Stimulated activated CD8-positive, alpha-beta memory T cell treated with anti-CD3 and anti-CD28 coated beads, Interleukin-15, amount 100 ng/mL, for 4 hours (primary cell): ENCODE measurements around the gene FHIT.

Experiments used
- DNase-seq, 2 donors: peaks; one replicate each; pipeline ENCODE4 v3.0.0-alpha.2; 2020; ENCODE audit warnings: low read depth in 2 of 2

The FHIT gene

DNA sequence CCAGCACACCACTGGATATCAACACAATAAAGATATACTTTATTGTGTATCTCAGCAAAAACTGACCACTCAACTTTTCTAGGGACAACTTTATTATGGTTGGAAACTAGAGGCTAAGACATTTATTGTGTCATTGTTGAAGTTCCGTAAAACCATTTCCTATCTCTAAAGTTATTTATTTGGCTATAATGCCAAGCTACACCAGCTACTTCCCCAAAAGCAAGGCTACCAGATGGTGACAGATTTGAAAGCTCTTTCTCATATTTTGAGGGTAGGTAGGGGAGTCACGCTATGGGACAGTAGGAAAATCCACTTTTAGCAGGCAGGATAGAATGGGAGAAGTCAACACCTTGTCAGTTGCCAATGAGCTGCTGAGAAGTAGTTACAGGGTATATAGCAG, 1366.8 kb downstream of the FHIT start:
- no peak for DNase-seq

DNA sequence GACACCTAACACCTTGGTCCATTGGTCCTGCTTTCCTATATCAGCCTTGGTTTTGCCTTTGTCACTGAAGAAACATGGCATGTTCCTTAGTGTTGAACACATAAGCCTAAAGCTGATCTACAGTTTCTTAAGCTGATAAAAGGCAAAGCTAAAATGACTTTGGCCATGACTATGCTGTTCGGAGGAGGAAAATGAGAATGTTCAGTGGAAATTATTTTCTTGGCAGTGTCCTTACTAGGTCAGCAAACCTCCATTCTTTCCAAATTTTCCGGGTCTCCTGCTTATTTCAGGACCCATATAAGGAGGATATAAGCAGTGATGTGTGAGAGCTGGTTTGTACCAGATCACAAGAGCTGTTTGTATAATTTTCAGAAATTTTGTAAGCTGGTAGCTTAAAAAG, 1368.5 kb downstream of the FHIT start:
- DNase-seq: no peak

DNA sequence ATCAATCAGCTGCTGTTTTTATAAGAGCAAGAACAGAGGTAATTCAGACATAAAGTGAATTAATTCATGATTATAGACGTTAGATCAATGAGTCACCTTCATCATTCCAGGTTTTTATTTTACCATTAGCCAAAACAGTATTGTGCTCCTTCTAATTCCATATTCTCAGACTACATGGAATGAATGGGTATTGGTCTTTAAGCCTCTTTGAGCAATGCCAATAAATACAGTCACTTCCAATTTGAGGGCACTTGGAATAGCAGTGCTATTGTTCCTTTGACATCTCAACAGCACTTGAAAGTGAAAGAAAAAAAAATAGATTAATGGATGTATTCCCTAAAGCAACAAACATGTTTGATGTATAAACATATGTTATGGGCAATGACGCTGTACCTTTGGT, 1370.5 kb downstream of the FHIT start:
- no peak for DNase-seq

DNA sequence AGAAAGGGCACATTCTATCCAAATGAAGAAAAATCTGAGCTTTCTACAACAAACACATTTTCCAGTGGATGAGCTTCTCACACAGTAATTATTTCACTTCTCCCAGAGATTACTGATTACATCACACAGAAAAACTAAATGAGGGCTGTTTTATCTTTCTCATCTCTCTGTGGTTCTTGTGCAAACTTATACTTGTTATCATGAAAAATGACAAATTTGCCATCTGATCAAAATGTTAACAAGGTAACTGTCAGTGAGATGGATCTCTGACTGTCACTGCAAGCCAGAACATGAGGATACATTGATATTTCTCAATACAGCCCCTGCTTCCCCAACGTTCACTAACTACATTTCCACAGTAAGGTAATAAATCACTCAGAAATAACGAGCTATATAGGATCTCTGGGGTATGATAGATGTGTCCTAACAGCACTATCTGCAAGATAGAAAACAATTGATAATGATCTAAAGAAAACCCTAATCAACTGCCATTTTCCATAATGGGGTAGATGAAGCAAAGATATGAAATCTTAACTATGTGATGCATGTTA, 1372.1 kb downstream of the FHIT start:
- DNase-seq: no peak

DNA sequence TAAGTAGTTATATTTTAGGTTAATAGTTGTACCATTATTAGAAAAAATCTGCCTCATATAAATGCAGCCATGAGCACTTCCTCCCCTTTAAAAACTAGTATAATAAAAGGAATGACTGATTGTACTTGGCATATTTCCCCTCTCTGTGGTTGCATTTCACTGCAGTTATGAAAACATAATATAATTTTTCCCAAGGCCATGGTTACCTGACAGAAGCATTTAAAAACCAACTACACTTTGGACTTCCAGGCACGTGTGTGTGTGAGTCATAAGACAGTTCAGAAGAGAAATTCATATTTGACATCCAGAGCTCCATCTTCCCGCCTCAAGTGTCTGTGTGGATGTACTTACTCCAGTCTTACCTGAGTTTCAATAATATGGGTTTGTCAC, 1373.2 kb downstream of the FHIT start:
- no peak for DNase-seq

DNA sequence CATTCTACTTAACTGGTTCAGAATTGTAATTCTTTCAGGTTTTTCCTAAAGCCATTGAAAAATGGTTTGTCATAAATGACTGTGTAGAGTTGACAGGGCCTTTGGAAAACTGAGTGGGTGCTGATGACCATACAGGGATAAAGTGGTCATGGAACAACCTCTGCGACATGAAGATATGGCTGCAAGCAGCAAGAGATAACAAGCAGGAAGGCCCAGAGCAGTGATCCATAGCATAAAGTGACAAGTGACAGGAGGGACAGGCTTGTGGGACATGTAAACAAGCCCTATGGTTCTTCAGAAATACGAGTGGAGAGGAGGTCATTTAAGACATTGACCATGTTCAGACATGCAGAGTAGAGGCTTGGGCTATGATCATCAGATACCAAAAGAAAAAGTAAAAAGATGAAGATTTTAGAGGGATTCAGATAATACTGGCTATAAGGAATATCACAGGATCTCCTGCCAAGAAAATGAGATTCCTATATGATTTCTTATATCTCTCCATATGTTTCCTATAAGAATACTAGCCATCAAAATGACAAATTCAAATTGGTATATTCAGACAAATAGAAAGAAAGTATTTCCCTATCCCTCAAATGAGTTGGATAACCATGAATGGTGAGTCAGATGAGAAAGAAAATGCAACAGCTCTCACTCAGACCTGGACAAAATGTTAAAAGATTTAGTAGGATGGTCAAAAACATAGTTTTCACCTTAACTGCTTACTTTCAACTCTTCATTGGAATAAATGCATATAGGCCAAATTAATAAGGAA, 1373.8 kb downstream of the FHIT start:
- DNase-seq: no peak

DNA sequence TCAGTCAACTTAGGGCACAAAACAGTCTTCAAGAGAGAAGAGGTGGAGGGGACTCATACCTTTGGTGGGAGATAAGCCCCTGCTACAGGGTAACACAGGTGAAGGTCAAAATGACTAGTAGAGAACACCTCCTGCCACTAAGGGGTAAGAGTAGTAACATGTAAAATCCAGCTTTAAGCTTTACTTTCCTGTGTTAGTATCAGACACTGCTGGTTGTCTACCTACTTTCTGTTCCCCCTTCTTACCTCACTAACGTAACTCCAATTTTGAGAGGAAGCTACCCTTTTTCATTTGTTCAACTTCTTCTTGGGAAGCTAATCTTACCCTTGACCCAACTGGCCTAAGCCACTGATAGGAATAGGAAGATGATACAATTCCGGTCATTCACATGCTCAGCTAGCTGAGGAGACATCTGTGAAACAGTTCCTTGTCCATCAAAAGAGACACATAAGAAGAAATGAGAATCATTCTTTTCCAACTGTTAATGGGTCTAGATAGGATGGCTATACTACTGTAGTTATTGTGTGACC, 1374.7 kb downstream of the FHIT start:
- DNase-seq: no peak

DNA sequence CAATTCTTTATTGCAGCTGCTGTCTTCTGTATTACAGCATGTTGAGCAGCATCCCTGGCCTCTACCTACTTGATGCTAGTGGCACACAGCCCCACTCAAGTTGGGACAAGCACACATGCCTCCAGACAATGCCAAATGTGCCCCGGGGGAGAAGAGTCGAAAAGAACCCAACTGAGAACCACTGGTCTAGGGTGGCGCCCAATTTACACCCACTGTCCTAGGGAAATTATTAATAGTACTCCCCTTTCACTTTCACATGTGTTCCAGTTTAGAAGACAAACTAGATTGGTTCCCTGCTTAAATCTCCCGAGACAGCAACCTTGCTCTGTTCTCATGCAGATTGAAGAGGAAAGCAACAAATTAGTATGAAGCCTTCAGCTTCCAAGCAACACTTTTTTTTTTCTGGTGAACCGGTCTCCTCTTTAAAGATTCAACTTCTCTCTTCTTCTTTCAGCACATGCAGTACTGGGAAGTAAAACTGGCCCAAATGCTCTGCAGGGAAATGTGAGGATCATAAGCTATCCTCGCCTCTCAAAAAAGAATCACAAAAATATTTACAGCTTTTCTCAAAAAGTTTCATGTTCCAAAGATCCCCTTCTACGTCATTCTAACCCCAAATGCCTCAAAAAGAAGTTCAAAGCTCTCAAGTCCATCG, 1377.5 kb downstream of the FHIT start:
- no peak for DNase-seq

DNA sequence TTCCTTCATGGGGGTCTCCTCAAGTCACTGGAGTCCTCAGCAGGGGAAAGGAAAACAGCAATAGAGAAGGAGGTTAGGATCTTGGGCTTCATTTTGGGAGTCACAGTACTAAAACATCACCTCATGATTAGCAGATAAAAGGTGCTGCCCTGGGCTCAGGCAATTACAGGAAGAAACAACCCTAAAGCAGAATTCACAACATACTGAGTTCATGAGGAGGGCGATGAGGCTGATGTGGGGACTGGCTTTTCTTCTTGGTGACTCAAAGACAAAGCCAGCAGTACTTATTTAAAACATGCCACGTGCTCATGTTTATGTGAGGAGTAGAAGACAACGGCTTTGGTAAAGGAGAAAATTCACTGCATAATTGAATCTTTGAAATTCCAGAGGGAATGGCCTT, 1379.1 kb downstream of the FHIT start:
- DNase-seq: no peak

DNA sequence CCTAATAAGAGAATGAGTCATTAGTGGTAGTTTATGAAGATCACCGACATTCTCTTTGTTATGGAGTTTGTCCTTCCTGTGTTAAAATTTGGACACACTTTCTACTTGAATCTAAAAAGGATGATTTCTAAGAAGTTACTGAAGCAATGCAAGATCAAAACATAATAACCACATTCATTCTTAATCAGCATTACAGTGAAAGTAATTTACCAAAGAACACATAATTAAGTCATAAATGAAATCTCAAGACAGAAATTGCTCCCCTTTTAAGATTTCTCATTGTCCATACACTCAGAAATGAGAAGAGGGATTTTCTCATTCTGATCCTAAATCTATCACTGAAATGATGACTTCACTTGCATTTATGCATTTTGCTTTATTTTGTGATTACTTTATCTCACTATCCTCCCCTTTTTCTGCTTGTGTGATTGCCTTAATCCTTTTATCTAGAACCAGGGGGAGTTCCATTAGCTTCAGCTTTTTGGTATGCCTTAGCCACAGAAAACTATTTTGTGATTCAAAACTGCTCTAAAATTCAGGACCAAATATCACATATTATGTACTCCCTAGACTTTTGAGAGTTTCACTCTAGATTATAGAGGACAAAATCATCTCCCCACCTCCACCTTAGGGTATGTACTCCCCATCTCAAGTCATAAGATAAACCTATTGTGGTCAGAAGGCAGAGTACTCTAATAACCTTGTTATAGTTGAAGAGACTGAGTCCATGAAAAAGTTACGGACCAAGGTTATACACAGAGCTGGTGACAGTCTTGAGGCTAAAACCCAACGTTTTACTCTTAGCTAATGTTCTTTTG, 1383.9 kb downstream of the FHIT start:
- DNase-seq: no peak

DNA sequence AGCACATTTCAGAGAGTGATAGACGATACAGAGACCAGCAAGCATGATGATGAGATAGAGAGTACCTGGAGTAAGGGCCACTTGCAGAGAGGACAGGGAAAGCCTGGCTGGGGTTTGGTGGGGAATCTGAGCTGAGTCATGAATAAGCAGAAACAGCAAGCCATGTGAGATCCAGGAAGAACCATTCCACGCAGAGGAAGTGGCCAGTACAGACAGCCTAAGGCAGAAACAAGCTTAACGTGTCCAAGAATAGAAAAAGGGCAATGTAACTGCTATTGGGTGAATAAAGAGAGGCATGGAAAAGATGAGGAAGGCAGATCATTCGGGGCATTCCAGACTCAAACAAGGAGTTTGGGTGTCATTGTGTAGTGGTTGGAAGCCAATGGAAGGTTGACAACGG, 1385.2 kb downstream of the FHIT start:
- no peak for DNase-seq

DNA sequence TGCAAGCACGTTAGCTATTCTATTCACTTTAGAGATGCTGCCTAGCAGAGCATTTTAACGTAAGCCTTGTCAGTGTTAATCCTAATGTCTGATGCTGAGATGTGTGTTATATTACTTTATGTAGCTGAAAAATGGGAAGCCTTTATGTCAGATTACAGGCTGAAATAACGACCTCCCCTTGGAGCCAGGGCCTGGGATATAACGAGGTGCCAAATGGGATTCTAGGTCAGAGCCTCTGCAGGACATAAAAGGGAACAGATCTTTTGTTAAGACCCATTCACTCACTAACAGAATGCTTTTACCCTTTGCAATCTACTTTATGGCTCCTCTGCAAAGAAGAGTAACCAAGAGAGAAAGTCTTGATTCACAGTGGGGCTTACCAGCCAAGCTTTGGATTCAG, 1385.9 kb downstream of the FHIT start:
- no peak for DNase-seq

DNA sequence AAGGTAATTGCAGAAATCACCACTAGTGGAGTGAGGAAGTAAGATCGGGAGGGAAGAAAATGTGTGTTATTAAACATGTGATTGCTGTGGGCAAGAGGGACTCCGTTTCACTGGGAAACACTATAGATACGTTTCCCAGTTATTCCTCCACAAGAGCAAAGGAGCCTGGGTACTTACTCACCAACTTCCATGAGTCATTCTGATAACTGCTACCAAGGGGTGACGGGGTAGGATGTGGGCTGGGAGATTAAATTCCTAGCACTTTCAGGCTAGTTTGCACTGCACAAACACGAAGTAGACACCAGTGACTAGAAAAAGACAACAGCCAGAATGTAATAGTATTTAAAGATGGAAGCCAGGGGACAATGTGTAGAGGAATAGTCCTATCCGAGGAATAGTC, 1388.6 kb downstream of the FHIT start:
- DNase-seq: no peak

DNA sequence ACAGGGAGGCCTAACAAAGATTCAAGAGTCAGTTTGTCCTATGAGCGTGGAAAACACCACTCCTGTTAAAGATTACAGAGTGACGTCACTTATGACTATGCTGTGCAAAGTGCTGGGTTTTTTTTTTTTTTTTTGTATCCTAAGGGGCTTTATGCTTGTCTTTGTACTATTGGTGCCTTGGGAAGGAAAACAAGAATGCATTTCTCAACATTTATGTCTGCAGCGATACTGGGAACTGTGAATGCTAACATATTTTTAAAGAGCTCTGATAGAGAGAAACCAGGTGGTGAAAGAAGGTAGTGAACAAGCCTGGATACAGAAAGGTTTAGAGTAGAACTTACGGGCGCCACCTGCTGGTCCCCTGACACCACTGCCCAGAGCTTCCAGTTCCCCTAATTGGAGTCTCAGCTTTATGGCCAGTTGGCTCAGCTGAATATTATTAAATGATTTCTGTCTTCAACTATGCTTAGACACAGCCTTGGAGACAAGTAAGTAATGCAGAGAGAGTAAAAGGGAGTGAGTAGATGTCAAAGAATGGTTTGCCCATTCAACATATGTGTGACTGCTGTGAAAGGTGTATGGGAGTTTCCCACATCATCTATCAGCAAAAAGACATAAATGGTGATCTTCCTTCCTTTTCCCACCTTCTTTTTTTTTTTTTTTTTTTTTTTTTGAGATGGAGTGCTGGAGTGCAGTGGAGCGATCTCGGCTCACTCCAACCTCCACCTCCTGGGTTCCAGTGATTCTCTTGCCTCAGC, 1393.5 kb downstream of the FHIT start:
- peak; percentile 40 to 44 for DNase-seq

DNA sequence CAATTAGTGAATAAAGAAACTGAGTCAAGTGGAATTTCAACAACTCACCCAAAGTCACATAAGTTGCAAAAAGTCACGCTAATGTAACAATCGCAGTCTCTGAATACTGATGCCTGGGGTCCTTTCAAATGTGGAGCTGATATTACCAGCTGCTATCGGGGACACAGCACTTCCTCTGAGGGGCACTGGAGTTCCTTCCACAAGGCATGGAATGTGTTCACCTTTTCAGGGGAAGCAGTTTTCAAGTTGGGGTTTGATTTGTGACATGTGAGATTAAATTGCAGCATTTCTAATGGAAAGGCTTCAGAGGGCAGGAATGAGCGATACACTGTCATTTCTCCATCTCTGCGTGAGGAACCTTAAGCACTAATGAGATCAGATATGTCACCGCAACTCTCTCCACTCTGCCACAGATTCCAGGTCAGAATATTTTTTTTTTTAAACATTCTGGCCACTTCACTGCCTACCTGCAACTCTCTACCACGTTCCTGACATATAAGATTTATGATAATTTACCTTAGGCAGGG, 1394.3 kb downstream of the FHIT start:
- no peak for DNase-seq

DNA sequence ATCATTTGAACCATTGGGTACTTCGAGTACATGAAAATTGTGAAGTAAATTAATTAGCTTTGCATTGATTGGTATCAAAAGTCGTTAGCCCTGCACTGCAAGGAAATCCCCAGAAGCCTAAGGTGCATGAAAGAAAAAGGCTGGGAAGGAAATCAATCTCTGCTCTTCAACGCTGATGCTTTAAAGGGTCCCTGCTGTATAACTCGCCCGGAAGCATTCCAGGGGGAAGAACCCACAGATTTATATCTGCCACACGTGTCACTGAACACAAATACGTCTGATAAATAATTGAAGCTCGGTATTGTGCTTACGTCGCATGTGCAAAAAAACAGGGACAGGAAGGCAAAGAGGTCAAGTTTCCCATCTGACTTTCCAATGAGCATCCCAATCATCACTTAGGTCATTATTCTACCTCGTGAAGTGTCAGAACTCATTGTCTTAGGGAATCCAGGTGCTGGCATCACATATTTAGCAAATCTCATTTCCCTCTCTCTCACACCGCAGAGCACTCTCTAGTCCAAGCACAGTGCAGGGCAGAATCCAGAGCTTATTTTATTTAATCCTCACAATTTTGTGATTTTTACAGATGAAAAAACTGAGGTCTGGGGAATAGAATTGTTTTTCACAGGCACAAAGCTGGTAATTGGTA, 1397.1 kb downstream of the FHIT start:
- no peak for DNase-seq

DNA sequence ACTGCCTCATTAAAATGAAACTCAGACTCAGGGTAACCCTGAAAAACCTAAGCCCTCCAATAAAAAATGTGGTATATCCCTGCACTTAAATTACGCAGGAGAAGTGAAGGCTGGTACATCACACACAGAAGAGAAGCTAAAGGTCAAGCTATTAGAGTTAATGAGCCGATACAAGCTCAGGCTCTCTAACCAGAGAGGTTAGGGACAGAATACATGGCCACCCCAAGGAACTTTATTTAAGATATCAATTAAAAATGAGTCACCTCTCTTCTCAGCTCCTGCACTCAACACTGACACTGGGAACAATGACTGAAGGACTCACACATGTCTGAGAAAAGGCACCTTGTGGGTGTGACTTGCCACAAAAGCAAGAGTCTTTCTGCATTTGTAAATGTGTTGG, 1400.8 kb downstream of the FHIT start:
- DNase-seq: no peak

DNA sequence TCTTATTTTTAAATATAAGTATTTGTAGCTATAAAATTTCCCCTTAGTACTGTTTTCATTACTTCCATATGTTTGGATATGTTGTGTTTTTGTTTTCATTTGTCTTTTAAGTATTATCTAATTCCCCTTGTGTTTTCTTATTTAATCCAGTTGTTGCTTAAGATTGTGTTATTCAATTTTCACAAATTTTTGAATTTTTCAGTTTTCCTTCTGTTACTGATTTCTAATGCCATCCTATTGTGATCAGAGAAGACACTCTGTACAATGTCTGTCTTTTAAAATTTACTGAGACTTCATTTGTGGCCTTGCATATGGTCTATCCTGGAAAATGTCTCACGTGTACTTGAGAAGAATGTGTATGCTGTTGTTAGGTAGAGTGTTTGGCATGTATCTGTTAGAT, 1405.9 kb downstream of the FHIT start:
- no peak for DNase-seq

DNA sequence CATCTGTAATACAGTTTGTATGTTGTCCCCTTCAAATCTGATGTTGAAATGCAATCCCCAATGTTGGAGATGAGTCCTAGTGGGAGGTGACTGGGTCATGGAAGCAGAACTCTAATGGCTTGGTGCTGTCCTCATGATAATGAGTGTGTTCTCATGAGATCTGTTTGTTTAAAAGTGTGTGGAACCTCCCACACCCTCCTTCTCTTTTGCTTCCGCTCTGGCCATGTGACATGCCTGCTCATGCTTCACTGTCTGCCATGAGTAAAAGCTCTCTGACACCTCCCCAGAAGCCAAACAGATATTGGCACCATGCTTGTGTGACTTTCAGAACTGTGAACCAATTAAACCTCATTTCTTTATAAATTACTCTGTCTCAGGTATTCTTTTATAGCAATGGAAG, 1407.4 kb downstream of the FHIT start:
- no peak for DNase-seq

DNA sequence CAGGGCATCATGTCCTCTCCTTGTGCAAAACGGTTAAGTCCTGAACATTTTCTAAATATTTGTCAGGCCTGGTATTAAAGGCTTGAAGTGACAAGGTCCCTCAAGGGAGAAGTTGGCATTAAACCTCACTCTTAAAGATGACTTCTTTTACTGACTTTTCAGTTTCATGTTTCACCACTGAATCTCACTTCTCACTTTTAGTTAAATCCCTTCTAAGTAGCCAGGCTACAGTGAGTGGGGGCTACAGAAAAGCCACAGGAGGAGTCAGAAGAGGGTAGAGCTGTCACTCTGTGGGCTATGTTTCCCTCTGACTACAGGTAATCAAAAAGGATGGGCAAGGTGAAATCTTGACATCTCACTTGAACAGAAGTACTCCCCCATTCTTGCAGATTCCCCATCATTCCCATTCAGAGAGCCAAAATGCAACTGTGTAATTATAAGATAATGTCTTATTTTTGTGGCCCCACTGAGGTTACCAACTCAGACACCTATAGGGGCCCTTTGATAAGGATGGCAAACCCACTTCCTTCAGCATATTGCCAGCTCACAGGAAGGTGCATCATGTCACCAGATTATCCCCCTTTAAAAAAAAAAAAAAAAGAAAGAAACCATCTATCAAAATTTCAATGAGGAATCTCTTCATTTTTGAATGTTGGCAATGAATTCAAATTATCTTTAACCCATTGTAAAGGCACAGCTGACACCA, 1411.3 kb downstream of the FHIT start:
- no peak for DNase-seq
